Measurements from ENCODE around the gene ZNF385B. TPM values are rescaled to one million over a fixed set of nuclear protein-coding genes. Genes with fewer than 3 reads are reported as not detected.

Gene ZNF385B
- polyA plus RNA-seq, 1 experiment, result not detected

- no peak overlapping the region for H3K4me3 ChIP-seq (ENCODE audit: low read depth, low read length)
- TF ChIP-seq CTCF (IDR thresholded peaks at IDR 0.05; ENCODE audit: low read depth, low read length), result no peak
- no peaks in the 10 kb centered on the region for H3K27me3 ChIP-seq (ENCODE audit: control insufficient read depth, insufficient read depth, low read length)
- CTCF ChIA-PET, result no interaction called here
- no peaks in the 10 kb centered on the region for H3K9me3 ChIP-seq (ENCODE audit: control insufficient read depth, insufficient read depth, low read length)
- POLR2A ChIA-PET, result no interaction called here
- no peak overlapping the region for H3K27ac ChIP-seq (ENCODE audit: low read depth, low read length)
- DNase-seq (ENCODE audit: low read depth, low spot score), result no peak
Measured at GRCh38 chr2:179572544-179572943, 288.9 kb downstream of the ZNF385B start.

GRCh38 chr2:179571721-179572120 lies 289.7 kb downstream of the ZNF385B start:
- ChIA-PET CTCF (no interaction called here), POLR2A (no interaction called here)
- H3K27ac ChIP-seq (ENCODE audit: low read depth, low read length), result no peak overlapping the region
- no peak for TF ChIP-seq CTCF (IDR thresholded peaks at IDR 0.05; ENCODE audit: low read depth, low read length)
- DNase-seq (ENCODE audit: low read depth, low spot score), result no peak
- H3K9me3 ChIP-seq (ENCODE audit: control insufficient read depth, insufficient read depth, low read length), result no peaks in the 10 kb centered on the region
- H3K4me3 ChIP-seq (ENCODE audit: low read depth, low read length), result no peak overlapping the region
- H3K27me3 ChIP-seq (ENCODE audit: control insufficient read depth, insufficient read depth, low read length), result no peaks in the 10 kb centered on the region

- no peak overlapping the region for H3K27ac ChIP-seq (ENCODE audit: low read depth, low read length)
- no peak overlapping the region for H3K4me3 ChIP-seq (ENCODE audit: low read depth, low read length)
- ChIA-PET POLR2A (no interaction called here), CTCF (no interaction called here)
- H3K27me3 ChIP-seq (ENCODE audit: control insufficient read depth, insufficient read depth, low read length), result no peaks in the 10 kb centered on the region
- no peaks in the 10 kb centered on the region for H3K9me3 ChIP-seq (ENCODE audit: control insufficient read depth, insufficient read depth, low read length)
- DNase-seq (ENCODE audit: low read depth, low spot score), result no peak
- TF ChIP-seq CTCF (IDR thresholded peaks at IDR 0.05; ENCODE audit: low read depth, low read length), result no peak
Measured at GRCh38 chr2:179571252-179571651, 290.2 kb downstream of the ZNF385B start.

DNA sequence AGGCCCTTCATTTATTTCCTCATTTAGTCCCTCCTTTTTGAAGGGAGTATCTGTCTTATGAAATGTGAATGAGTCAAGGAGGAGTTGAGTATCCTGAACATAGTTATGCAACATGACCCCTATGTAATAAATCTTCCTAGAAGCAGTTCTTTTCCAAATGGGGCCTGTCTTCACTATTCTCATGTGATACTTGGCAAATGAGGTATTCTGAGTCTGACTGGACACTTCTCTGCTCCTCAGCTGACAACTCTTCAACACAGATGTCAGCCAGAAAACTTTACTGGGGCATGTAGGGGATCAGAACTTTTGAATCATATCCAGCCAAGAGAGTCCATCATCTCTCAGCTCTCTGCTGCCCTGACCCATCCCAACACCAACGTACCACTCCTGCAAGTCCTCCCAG lies 291.6 kb downstream of the ZNF385B start:
- DNase-seq (ENCODE audit: low read depth, low spot score), result peak; percentile 10
- Histone ChIP-seq H3K4me3 (ENCODE audit: low read depth, low read length) (no peak overlapping the region), H3K9me3 (ENCODE audit: control insufficient read depth, insufficient read depth, low read length) (no peaks in the 10 kb centered on the region), H3K27ac (ENCODE audit: low read depth, low read length) (no peak overlapping the region), H3K27me3 (ENCODE audit: control insufficient read depth, insufficient read depth, low read length) (no peaks in the 10 kb centered on the region)
- TF ChIP-seq CTCF (IDR thresholded peaks at IDR 0.05; ENCODE audit: low read depth, low read length), result no peak
- POLR2A ChIA-PET, result no interaction called here
- CTCF ChIA-PET, result no interaction called here

DNA sequence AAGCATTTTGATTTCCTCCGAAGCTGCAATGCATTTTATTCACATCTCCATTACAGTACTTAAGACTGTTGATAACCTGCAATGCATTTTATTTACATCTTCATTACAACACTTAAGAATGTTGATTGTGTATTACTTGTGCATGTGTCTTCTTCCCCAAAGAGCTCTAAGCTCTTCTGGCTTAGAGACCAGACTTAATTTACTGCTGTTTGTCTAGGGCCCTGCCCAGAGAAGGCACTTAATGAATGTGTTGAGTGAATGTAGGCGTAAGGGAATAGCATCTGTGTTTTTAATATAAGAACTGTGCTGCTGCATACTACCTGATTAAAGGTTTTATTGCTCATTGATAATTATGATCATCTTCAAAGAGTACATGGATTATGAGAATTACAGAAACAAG lies 295.6 kb downstream of the ZNF385B start:
- Histone ChIP-seq H3K4me3 (ENCODE audit: low read depth, low read length) (no peak overlapping the region), H3K9me3 (ENCODE audit: control insufficient read depth, insufficient read depth, low read length) (no peaks in the 10 kb centered on the region), H3K27ac (ENCODE audit: low read depth, low read length) (no peak overlapping the region), H3K27me3 (ENCODE audit: control insufficient read depth, insufficient read depth, low read length) (no peaks in the 10 kb centered on the region)
- no peak for TF ChIP-seq CTCF (IDR thresholded peaks at IDR 0.05; ENCODE audit: low read depth, low read length)
- POLR2A ChIA-PET, result no interaction called here
- no peak for DNase-seq (ENCODE audit: low read depth, low spot score)
- CTCF ChIA-PET, result no interaction called here
